Activated naive CD4-positive, alpha-beta T cell treated with anti-CD3 and anti-CD28 coated beads, Interleukin-2, amount 10 ng/mL, durations not matched to agents 7 days and 5 days (primary cell): Measurements from ENCODE around the gene FCRL5.
"Not testable (repeated sequence)": the region's sequence is repeated elsewhere in the genome, so short reads cannot be mapped to it uniquely, and the experiment has no call there.

Experiments
- CTCF ChIA-PET: fragments of 350-600 bp; sonication (Branson Sonifier 250); formaldehyde crosslinking; loops from one replicate; lab custom pipeline; 2021; ENCODE audit warnings: antibody characterized with exemption; lab: Charles Lee
- DNase-seq: peaks from one replicate; pipeline ENCODE4 v3.0.0-alpha.2; 2020
- H3K27ac Mint-ChIP-seq: one replicate; pipeline ENCODE4 v1.8.0; 2021; ENCODE audit warnings: mild to moderate bottlenecking, moderate library complexity, mixed read lengths
- H3K27me3 Mint-ChIP-seq: one replicate; pipeline ENCODE4 v1.8.0; 2021; ENCODE audit warnings: mild to moderate bottlenecking, mixed read lengths
- H3K36me3 Mint-ChIP-seq: one replicate; pipeline ENCODE4 v1.8.0; 2021; ENCODE audit warnings: mixed read lengths
- H3K4me1 Mint-ChIP-seq: one replicate; pipeline ENCODE4 v1.8.0; 2021; ENCODE audit warnings: mixed read lengths
- H3K4me3 Mint-ChIP-seq: one replicate; pipeline ENCODE4 v1.8.0; 2021; ENCODE audit warnings: mild to moderate bottlenecking, moderate library complexity, mixed read lengths
- H3K9me3 Mint-ChIP-seq: one replicate; pipeline ENCODE4 v1.8.0; 2021; ENCODE audit warnings: mixed read lengths

Gene FCRL5

DNA sequence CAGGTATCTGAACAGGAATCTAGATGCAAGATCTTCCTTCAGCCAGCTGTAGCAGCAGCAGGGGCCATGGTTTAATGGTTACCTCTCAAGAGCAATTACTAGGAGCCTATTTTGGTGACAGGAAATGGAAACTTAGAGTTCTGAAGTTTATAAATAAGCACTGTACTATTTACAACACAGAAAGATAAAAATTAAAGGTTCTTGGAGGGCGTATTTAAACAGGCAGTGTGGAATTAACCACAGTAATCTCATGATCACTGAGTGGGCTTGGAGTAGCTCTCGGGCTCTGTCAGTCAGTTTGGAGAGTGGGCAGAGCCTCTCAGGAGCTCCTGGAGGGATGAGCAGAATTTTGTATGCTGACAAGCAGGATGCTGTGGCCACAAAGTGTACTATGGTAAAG lies 10.2 kb upstream of the FCRL5 start:
- no peaks in the 10 kb centered on the region for H3K4me1 Mint-ChIP-seq
- H3K27ac Mint-ChIP-seq: no peak overlapping the region

DNA sequence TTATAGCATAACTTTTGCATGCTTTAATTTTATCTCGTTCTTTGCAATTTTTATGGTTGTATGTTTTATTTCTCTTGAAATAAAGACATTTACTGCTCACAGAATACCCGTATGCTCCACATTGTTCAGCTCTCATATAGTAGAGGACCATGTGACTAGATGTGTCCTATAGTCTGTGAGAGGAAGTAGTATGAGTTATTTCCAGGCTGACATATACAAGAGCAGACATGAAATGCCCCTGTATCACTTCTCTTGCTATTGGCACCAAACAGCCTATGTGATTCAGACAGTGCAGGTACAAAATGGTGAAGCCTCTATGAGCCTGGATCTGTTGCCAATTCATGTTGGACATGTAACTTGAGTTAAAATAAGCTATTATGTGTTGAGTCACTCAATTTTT lies 5.8 kb upstream of the FCRL5 start:
- no peak for DNase-seq
- H3K9me3 Mint-ChIP-seq: no peaks in the 10 kb centered on the region
- no peak overlapping the region for H3K27ac Mint-ChIP-seq
- CTCF ChIA-PET: no interaction called here
- no peak overlapping the region for H3K4me3 Mint-ChIP-seq
- no peaks in the 10 kb centered on the region for H3K4me1 Mint-ChIP-seq
- peaks cover 4% of the 10 kb centered on the region for H3K27me3 Mint-ChIP-seq
- H3K36me3 Mint-ChIP-seq: no peaks in the 10 kb centered on the region

More for the DNA sequence above, 10.2 kb upstream of the FCRL5 start:
- Mint-ChIP-seq H3K27me3 (peaks cover 5% of the 10 kb centered on the region), H3K36me3 (no peaks in the 10 kb centered on the region), H3K4me3 (no peak overlapping the region), H3K9me3 (no peaks in the 10 kb centered on the region)
- DNase-seq: no peak
- CTCF ChIA-PET: interaction anchor here (1.1 to 1.6 kb wide), 2 partner anchors 18 to 129 kb away, joined by 3 to 4 read pairs; no protein-coding TSS in a partner anchor

DNA sequence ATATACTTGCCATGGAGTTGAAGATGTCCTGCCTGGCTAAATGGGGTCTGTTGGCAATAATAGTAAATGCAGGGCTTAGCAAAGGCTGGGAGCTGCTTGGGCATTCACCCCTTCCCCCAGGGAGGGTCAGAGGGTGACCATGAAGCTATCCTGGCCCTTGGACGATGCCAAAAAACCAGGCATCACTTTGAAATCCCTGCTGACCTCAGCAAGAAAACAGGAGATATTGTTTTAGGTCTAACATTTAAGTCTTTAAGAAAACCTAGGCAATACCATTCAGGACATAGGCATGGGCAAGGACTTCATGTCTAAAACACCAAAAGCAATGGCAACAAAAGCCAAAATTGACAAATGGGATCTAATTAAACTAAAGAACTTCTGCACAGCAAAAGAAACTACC lies 4.2 kb downstream of the FCRL5 start:
- H3K4me3 Mint-ChIP-seq, H3K9me3 Mint-ChIP-seq, H3K4me1 Mint-ChIP-seq, H3K27ac Mint-ChIP-seq, CTCF ChIA-PET, H3K36me3 Mint-ChIP-seq, DNase-seq: not testable (repeated sequence)
- H3K27me3 Mint-ChIP-seq: peaks cover 15% of the 10 kb centered on the region

DNA sequence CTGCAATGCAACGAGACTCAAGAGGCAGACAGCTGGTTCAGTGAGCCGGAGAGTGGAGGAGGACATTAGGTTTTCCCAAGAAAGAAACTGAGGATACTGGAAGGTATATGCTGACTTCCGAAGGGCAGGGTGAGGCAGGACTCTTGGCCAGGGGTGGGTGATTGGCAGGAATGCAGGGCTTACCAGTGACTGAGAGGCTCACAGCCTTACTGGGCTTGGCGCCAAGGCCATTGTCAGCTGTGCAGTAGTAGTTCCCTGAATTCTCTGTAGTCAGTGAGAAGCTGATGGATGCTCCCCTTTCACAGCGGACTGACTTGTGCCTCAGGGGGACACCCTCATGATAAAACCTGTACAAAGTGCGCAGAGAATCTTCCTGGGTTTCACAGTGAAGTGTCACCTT lies 9.6 kb downstream of the FCRL5 start:
- DNase-seq: no peak
- Mint-ChIP-seq H3K4me1 (no peaks in the 10 kb centered on the region), H3K27ac (no peak overlapping the region), H3K4me3 (no peak overlapping the region), H3K9me3 (no peaks in the 10 kb centered on the region), H3K36me3 (no peaks in the 10 kb centered on the region), H3K27me3 (peaks cover 27% of the 10 kb centered on the region)
- CTCF ChIA-PET: interaction anchor here (0.8 kb wide), 1 partner anchor 37 kb away, joined by 3 read pairs; no protein-coding TSS in a partner anchor

DNA sequence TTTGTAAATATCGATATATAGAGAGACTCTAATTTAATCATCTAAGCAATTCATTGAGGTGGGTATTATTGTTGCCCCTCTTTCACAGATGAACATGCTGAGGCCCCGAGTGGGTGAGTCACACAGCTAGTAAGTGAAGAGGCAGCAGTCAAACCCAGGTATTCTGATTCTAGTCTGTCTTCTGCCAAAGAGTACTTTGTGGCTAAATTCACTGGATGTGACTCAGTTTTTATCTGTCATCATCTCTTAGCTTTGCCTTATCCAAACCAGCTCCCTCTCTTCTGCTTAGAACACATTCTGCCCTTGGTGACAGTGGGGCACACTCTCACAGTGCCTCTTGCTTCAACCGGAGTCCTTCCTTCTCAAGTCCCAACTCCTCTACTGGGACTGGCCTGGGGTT lies 11.5 kb downstream of the FCRL5 start:
- CTCF ChIA-PET: no interaction called here
- H3K27ac Mint-ChIP-seq: no peak overlapping the region
- H3K4me3 Mint-ChIP-seq: no peak overlapping the region

DNA sequence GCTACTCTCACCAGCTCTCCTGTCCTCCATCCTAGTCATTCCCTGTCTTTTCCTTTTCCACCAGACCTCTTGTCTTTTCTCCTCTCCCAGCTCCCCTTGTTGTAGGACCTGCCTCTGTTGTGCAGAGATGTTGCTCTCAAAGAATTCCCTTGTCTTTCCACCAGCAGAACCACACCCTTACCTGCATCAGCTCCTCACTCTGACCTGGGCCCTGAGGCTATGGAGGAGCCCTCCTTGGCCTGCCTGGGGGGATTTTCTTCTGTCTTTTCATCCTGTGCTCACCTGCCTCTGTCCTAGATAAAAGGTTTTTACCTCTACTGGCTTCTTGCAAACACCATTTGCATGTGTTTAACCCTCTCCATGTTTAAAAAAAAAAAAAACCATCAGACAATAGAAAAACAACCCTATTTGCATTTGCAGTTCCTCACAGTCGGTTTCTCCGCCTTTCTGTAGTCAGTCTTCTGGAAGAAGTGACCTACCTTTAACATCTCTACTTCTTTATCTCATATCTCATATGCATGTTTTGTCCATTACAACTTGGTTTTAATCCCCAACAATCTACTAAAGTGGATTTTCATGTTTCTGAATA lies 12.1 kb downstream of the FCRL5 start:
- no peaks in the 10 kb centered on the region for H3K9me3 Mint-ChIP-seq
- H3K4me1 Mint-ChIP-seq: no peaks in the 10 kb centered on the region
- H3K36me3 Mint-ChIP-seq: no peaks in the 10 kb centered on the region
- no peak overlapping the region for H3K27ac Mint-ChIP-seq
- H3K27me3 Mint-ChIP-seq: peaks cover 30% of the 10 kb centered on the region
- no peak for DNase-seq
- CTCF ChIA-PET: no interaction called here
- no peak overlapping the region for H3K4me3 Mint-ChIP-seq

More for the DNA sequence above, 11.5 kb downstream of the FCRL5 start:
- DNase-seq: no peak
- Mint-ChIP-seq H3K27me3 (peaks cover 30% of the 10 kb centered on the region), H3K9me3 (no peaks in the 10 kb centered on the region), H3K4me1 (no peaks in the 10 kb centered on the region), H3K36me3 (no peaks in the 10 kb centered on the region)

DNA sequence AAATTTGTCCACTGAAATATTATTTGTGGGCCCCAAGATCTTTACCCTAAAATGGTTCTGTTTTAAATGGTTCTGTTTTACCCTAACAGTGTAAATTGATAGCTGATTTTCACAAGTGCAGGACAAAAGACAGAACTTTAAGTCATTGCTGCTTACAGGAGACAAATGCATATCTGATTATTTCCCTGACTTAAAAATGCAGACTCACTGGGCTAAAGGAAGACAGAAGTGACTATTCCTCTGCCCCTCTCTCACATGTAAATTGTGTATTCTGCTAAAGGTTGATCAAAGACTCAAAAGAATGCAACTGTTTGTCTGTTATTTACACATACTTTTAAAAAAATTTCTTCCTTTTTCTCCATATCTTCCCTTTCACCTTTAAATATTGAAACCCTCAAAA lies 12.7 kb downstream of the FCRL5 start:
- no peaks in the 10 kb centered on the region for H3K36me3 Mint-ChIP-seq
- H3K4me1 Mint-ChIP-seq: no peaks in the 10 kb centered on the region
- no peak for DNase-seq
- CTCF ChIA-PET: no interaction called here
- H3K9me3 Mint-ChIP-seq: no peaks in the 10 kb centered on the region
- peaks cover 37% of the 10 kb centered on the region for H3K27me3 Mint-ChIP-seq
- no peak overlapping the region for H3K27ac Mint-ChIP-seq
- no peak overlapping the region for H3K4me3 Mint-ChIP-seq

DNA sequence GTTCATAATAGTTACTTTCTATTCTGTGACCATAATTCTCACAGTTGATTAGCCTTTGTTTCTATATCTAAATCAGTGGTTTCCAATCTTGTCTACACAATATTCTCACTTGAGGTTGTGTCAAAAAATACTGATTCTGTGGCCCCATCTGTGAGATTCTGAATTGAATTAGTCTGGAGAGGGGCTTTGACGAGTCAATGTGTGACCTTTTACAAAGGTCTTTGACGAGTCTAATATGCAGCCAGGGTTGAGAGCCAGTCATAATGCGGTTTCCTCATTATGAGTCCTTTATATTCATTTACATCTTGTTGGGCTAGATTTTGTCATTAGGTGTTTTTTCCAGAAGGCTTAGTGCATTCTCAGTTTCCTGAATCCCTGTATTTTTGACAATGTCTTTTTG lies 19.7 kb downstream of the FCRL5 start:
- CTCF ChIA-PET: no interaction called here
- H3K4me3 Mint-ChIP-seq: no peak overlapping the region
- no peak for DNase-seq
- no peaks in the 10 kb centered on the region for H3K4me1 Mint-ChIP-seq
- peaks cover 13% of the 10 kb centered on the region for H3K27me3 Mint-ChIP-seq
- H3K36me3 Mint-ChIP-seq: no peaks in the 10 kb centered on the region
- no peaks in the 10 kb centered on the region for H3K9me3 Mint-ChIP-seq
- no peak overlapping the region for H3K27ac Mint-ChIP-seq

DNA sequence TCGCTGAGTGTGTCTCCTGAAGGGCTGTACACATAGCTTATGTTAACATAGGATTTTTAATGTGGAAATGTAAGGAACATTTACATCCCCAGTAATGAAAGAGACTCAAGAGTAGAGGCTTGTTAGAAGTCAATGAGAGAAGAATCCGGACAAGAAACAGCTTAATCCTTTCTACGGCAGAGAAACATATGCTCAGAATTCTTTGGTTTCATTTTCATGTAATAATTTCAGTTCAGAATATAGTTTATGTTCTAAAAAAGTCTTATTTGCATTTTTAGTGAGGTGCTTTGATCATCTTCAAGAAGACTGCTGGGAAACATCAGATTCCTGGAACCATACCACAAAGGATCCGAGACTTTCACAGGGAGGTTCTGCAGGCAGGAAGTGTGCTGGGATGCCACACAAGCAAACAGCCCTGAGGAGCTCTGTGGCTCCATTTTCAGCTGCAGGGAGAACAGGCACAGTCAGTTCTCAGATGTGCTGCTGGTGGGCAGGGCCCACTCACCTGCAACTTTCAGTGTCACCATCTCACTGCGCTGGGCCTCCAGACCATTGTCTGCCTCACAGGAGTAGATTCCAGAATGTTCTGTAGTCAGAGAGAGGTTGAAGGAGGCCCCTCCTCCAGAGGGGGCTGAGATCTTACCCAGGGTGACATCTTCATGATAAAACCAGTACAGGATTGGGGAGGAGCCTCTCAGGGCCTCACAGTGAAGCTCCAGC lies 28.4 kb downstream of the FCRL5 start:
- H3K9me3 Mint-ChIP-seq: no peaks in the 10 kb centered on the region
- H3K4me1 Mint-ChIP-seq: peaks cover 17% of the 10 kb centered on the region
- peaks cover 10% of the 10 kb centered on the region for H3K27me3 Mint-ChIP-seq
- no peak overlapping the region for H3K4me3 Mint-ChIP-seq
- no peak for DNase-seq
- peak overlapping the region; percentile 2 for H3K27ac Mint-ChIP-seq
- no peaks in the 10 kb centered on the region for H3K36me3 Mint-ChIP-seq
- CTCF ChIA-PET: no interaction called here

DNA sequence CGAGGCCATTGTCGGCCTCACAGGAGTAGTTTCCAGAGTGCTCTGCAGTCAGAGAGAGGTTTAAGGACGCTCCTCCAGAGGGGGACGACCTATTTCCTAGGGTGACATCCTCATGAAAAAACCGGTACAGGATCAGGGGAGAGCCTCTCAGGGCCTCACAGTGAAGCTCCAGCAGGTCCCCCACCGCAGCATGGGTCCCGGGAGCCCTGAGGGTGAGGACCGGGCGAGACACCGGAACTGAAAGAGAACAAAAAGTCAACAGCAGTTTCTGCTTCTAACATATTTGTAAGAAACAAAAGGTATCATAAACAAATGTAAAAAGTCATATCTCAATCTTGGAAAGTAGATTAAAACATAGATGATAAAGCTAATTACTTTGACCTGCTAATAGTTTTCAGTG lies 31.3 kb downstream of the FCRL5 start:
- no peak for DNase-seq
- Mint-ChIP-seq H3K36me3 (no peaks in the 10 kb centered on the region), H3K27ac (no peak overlapping the region), H3K4me1 (peaks cover 17% of the 10 kb centered on the region), H3K27me3 (peaks cover 10% of the 10 kb centered on the region), H3K4me3 (no peak overlapping the region), H3K9me3 (no peaks in the 10 kb centered on the region)
- CTCF ChIA-PET: interaction anchor here (1.0 to 2.0 kb wide), 2 partner anchors 15 to 25 kb away, joined by 4 to 6 read pairs; no protein-coding TSS in a partner anchor

DNA sequence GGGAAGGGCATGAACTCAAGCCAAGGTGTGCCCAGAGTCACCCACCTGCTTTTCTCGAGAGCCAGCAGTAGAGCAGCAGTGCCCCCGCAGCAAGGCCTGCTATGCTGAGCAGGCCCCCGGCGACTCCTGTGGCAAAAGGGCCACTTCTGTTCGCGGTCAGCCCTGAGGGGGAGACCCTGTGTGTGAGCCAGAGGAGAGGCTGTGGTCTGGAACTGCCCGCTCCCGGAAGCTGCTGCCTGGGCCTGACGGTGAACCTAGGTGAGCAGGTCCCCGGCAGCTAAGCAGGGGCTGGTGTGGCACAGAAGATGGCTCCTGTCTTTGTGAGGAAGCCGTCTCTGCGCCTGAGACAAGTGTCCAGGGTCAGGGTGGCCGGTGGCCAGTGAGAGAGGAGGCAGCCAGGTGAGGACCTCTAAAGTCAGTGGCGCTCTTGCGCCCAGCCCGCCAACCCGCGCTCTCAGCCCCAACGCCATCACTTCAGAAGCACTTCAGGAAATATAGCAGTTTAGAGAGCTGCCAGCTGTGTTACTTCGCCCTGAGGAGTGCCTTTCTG lies 31.9 kb downstream of the FCRL5 start:
- Mint-ChIP-seq H3K27ac (no peak overlapping the region), H3K4me1 (peaks cover 17% of the 10 kb centered on the region), H3K9me3 (no peaks in the 10 kb centered on the region), H3K4me3 (no peak overlapping the region), H3K27me3 (peaks cover 10% of the 10 kb centered on the region), H3K36me3 (no peaks in the 10 kb centered on the region)
- CTCF ChIA-PET: interaction anchor here (2.0 kb wide), 1 partner anchor 25 kb away, joined by 6 read pairs; no protein-coding TSS in a partner anchor
- no peak for DNase-seq

DNA sequence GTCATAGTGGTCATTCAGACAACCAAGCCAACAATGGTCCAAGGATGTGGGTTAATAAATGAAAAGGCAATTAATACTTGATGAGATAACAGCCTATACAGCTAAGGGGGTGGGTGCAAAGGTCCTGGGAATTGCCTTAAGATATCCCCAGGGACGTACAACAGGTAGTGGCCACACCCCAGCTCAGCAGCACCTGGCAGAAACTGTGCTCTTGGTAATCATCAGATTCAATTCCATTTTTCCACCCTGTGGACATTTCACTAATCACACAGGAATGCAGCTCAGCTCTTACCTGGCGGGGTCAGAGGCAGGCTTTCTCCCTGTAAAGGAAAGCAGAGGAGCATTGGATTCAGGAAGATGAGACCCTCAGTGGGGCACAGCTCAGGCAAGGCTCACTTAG lies 32.9 kb downstream of the FCRL5 start:
- CTCF ChIA-PET: interaction anchor here (0.8 to 1.0 kb wide), 2 partner anchors 8 to 10 kb away, joined by 3 read pairs; no protein-coding TSS in a partner anchor
- no peak for DNase-seq
- H3K27ac Mint-ChIP-seq: no peak overlapping the region
- H3K36me3 Mint-ChIP-seq: no peaks in the 10 kb centered on the region
- H3K27me3 Mint-ChIP-seq: peaks cover 10% of the 10 kb centered on the region
- peaks cover 17% of the 10 kb centered on the region for H3K4me1 Mint-ChIP-seq
- H3K4me3 Mint-ChIP-seq: no peak overlapping the region
- H3K9me3 Mint-ChIP-seq: no peaks in the 10 kb centered on the region

DNA sequence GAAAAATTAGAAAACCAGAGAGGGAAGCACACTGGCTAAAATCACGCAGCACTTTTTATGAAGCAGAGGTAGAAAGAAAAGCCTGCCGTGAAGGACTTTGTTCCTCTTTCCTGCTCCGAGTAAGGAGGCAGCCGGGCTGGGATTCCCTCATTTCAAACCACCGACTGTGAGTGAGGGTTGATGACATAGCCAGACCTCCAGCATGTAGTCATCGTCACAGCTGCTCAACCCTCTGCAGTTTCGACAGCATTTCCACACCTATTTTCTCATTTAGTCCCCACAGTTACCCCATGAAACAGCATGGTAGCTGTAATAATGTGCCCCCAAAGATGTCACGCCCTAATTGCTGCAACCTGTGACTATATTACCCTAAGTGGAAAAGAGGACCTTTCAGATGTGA lies 35.3 kb downstream of the FCRL5 start:
- Mint-ChIP-seq H3K4me1 (peaks cover under 1% of the 10 kb centered on the region), H3K27ac (no peak overlapping the region), H3K27me3 (peaks cover 6% of the 10 kb centered on the region), H3K4me3 (no peak overlapping the region), H3K36me3 (no peaks in the 10 kb centered on the region), H3K9me3 (no peaks in the 10 kb centered on the region)
- CTCF ChIA-PET: no interaction called here
- DNase-seq: no peak

DNA sequence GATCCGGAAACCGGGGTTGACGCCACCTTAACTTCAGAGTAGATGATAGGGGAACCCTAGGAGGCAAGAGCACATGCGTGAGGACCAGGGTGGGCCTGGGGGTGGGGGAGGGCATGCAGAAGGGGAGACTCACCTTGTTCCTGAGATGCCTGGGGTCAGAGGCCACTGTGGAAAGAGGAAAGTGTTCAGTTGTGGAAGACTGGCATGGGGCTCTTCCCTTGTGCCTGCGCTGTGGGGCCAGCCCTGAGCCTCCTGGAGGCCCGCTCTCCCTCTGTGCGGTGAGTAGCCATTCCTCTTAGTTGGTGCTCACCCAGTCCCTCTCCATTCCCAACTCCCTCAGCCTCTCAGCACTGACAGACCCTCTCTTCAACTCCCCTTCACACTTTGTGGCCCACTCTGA lies 36.6 kb downstream of the FCRL5 start:
- no peak for DNase-seq
- no peak overlapping the region for H3K27ac Mint-ChIP-seq
- peaks cover 3% of the 10 kb centered on the region for H3K4me1 Mint-ChIP-seq
- H3K9me3 Mint-ChIP-seq: no peaks in the 10 kb centered on the region
- H3K27me3 Mint-ChIP-seq: peaks cover 4% of the 10 kb centered on the region
- no peaks in the 10 kb centered on the region for H3K36me3 Mint-ChIP-seq
- H3K4me3 Mint-ChIP-seq: no peak overlapping the region
- CTCF ChIA-PET: no interaction called here

DNA sequence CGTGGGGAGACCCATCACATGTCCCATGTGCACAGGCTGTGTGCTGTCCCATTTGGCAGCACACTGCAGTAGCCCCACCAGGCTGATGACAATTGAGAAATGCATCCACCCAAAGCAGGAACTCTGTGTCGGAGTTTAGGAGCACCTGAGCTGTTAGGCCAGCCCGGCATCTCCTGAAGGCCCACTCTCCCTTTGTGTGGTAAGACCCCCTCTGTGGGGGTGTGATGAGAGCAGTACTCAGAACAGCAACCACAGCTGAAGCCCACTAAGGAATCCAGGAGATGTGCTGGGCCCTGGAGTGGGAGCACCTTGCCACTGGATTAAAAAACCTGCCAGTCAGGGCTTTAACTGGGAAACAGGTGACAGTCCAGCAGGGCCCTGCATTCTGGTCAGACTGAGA lies 37.2 kb downstream of the FCRL5 start:
- Mint-ChIP-seq H3K27me3 (peaks cover 4% of the 10 kb centered on the region), H3K36me3 (no peaks in the 10 kb centered on the region), H3K4me1 (peaks cover 3% of the 10 kb centered on the region), H3K9me3 (no peaks in the 10 kb centered on the region), H3K4me3 (no peak overlapping the region), H3K27ac (no peak overlapping the region)
- CTCF ChIA-PET: no interaction called here
- no peak for DNase-seq
